HG03060 (cell line): ENCODE data around the gene B3GNT4.
"Not testable (repeated sequence)": the region's sequence is repeated elsewhere in the genome, so short reads cannot be mapped to it uniquely, and the experiment has no call there.

Experiments used
- ATAC-seq: cut with Tn5 transposase; IDR thresholded peaks from one replicate; pipeline ENCODE4 v1.9.1; 2021; ENCODE audit warnings: low read depth, moderate number of reproducible peaks; ENCODE audit not compliant: unreplicated experiment

B3GNT4 gene

DNA sequence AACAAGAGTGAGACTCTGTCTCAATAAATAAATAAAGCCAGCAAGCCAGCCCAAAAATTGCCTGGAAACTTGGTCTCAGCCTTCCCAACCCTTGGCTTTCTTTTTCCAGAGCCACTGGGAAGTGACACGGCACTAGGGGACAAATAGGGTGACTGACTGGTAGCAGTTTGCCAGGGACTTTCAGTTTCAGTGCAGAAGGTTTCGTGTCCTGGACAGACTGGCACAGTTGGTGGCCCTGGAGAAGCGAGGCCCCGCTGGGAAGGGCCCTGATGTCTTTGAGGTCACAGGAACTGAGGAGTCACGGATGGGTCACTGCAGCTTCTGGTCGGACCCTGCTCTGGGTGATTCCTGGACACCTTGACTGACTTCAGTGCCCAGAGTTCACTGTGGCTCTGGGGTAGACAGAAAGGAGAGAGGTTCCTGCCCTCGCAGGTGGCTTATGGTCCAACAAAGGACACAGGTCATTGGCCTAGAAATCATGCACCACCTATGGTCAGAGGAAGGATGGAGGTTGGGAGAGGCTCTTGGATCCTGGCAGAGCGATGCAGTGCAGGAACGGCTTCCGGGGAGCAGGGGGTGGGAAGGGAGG, 17.9 kb upstream of the B3GNT4 start:
- no peak for ATAC-seq

- no peak for ATAC-seq
Observed at GRCh38 chr12:122187466-122187865, 16.0 kb upstream of the B3GNT4 start.

GRCh38 chr12:122189626-122190475, 13.7 kb upstream of the B3GNT4 start:
- no peak for ATAC-seq

GRCh38 chr12:122190842-122191668, 12.5 kb upstream of the B3GNT4 start:
- ATAC-seq = no peak

DNA sequence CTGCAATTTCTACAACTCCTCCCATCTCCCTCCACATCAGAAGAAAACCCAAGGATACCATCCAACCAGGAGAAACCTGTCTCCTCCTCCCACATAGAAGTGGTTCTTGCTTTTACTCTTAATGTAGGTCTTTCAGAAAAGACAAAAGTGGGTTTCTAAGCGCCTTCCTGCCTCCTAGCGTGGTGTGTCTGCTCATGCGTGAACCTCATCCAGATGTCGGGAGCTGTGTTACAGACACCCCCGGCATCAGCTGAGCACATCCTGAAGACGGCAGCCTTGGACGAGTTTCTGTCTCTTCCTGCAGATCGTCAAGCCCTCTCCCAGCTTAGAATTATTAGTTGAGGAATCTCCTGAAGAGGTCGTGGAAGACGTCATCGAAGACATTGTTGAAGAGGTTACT, 11.1 kb upstream of the B3GNT4 start:
- ATAC-seq = no peak

DNA sequence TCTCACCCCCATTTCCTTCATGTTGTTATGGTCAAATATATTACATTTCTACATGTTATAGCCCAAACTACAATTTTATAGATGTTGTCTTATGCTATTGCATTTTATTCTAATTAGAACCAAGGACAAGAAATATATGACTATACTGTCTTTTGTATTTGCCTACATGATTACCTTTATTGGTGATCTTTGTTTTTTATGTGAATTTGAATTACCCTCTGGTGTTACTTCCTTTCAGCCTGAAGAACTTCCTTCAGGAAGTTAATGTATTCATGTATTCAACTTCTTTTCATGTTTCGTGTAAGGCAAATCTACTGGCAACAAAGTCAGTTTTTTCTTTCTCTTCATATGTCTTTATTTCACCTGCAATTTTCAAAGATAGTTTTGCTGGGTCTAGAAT, 8.7 kb upstream of the B3GNT4 start:
- no peak for ATAC-seq

DNA sequence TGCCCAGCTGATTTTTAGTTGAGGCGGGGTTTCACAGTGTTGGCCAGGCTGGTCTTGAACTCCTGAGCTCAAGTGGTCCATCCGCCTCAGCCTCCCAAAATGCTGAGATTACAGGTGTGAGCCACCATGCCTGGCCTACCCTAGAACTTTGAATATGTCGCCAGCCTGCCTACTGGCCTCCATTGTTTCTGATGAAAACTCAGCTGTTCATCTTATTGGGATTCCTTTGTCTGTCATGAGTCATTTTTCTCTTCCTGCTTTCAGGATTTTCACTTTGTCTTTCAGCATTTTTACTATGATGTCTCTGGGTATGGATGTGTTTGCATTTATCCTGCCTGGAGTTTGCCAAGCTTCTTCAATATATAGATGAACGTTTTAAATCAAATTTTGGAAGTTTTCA, 8.1 kb upstream of the B3GNT4 start:
- no peak for ATAC-seq

DNA sequence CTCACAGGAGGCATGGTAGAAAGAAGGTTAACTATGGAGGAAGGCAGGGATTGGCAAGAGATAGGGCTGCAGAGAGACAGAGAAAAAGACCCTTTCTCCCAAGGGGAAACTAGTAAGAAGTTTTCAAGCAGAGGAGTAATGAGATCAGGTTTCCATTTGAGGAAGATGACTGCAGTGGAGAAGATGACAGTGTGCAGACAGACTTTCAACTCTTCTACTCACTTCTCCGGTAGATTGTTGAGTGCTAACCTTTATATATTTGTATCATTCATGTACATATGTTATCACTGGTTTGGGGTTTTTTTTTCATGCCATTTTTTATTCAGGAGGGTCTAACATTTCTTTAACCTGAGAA, 5.9 kb upstream of the B3GNT4 start:
- no peak for ATAC-seq

DNA sequence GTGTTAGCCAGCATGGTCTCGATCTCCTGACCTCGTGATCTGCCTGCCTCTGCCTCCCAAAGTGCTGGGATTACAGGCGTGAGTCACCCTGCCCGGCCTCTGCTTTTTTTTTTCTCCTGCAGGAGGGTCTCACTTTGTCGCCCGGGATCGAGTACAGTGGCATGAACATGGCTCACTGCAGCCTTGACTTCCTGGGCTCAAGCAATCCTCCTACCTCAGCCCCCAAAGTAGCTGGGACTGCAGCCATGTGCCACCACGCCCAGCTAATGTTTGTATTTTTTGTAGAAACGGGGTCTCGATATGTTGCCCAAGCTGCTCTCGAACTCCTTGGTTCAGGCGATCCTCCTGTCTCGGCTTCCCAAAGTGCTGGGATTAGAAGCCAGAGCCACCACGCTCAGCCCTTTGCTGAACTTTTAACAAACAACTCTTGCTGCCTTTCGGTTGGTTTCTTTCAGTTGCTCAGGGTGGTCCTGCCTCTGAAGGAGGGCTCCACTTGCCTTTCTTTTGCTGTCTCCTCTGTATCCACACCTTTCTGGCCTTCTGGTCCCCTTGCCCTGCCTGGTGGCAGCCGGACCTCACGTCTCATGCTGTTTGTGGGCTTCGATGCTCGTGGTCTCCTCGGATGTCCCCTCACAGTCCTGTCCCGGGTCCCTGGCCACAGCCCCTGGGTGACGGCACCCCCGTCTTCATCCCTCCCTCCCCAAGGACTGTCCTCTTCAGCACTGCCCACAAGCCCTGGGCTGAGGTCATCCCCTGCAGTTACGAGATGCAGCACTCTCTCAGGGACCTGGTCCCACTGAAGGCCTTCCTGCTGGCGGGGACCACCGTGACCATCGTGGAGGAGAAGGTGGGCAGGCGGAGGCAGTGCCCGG, 3.8 kb upstream of the B3GNT4 start:
- ATAC-seq = no peak

DNA sequence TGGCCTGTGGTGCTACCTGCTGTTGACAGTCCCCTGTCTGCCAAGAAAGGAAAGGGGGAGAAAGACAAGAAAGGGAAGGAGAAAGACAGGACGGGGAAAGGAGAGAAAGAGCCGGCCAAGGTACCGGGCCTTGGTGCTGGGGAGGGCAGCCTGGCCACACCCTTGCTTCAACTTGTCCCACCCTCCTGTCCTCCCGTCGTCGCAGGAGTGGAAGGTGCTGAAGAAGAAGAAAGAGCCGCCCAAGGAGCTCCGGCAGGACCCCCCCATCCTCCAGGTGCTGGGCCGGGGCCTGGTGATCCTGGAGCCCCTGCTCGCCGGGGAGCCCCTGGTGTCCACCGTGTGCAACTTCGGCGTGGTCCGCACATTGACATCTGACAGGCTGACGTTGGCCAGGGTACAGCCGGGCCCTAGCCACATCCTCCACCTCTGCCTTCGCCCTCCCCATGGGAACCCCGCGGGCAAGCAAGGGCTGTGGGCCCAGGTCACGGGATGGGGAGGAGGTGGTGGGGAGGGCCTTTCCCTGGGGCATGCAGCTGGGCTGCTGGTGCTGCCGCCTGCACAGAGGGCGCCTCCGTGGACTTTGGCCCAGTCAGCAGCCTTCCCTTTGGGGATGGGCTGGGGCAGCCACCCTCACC, 2.9 kb upstream of the B3GNT4 start:
- ATAC-seq = no peak

DNA sequence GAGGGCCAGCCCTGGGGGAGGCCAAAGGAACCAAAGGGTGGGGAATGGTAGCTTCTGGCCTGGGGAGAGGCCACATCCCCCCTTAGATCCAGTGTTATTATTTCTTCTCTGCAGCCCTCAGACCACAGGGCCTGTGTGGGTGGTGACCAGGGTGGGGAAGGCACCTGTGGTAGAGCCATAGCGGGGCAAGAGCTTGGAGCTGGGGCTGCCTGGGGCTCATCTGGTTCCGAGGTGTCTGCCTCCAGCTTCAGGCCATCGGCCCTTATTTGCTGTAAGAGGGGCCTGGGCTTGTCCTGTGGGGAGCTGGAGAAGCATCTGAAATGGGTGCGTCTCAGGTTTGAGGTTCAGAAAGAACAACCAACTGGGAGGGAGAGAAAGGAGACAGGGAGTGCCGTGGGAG, 2.1 kb upstream of the B3GNT4 start:
- ATAC-seq = no peak

- no peak for ATAC-seq
Observed at GRCh38 chr12:122202017-122202416, 1.5 kb upstream of the B3GNT4 start.

- not testable (repeated sequence) for ATAC-seq
Observed at GRCh38 chr12:122202811-122203210, 698 bp upstream of the B3GNT4 start.

DNA sequence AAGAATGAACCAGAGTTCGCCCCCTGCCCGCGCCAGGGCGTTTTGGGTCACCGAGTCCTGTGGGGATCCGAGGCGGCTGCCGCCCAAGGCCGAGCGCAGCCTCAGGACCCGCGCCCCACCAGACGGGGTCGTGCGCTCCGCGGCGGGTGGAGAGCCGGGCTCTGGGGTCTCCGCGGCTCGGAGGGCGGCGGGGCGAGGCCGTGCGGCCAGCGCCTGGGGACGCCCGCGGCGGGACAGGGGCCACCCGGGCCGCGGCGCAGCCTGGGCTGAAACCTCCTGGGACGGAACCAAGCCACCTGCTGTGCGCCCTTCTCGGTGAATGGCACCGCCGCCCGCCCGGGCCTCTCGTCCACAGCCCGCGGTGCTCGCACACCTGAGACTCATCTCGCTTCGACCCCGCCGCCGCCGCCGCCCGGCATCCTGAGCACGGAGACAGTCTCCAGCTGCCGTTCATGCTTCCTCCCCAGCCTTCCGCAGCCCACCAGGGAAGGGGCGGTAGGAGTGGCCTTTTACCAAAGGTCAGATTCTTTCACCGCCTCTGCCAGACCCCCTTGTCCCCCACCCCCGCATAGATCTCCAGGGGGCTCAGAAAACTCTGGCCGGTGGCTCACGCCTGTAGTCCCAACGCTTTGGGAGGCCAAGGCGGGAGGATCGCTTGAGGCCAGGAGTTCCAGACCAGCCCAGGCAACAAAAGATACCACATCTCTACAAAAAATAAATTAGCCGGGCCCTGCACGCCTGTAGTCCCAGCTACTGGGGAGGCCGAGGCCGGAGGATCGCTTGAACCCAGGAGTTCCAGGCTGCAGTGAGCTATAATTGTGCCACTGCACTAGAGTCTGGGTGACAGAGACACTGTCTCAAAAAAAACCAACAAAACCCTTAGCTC, 901 bp downstream of the B3GNT4 start:
- no peak for ATAC-seq

DNA sequence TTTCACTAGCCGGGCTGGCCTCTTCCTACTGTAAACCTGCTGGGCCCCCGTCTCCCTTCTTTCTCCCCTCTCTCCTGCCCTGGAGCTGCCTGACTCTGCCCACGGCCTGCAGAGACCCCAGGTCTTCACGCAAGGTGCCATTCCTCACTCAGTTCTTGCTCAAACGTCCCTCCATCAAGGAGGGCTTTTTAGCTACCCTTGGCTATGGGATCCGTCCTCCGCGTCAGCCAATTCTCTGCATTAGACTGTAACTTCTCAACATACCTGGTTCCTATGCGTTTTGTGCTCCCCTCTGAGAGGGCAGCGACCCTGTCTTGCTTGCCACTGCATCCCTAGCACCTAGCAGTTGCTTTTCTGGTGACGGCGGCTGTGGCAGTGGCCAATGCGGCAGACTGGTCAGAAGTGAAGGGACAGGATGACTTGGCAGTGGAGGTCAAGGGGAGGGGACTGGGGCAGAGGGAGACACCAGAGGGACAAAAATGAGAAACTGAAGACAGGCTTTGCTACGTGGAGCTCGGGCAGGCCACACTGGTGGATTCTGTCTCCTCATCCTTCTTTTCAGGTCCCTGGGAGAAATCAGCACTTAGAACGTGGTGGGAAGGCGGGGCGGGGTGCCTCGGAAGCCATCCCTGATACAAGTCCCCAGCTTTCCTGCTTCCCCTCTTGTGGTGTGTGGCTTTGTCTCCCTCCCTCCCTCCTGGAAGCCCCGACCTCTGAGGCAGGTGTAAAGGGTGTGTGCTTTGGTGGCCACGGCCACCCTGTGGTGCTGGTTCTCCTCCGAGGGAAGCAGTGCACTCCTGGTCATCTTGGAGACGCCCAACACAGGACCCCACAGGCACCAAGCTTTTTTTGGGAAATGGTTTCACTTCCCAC, 1.8 kb downstream of the B3GNT4 start:
- ATAC-seq = no peak

- no peak for ATAC-seq
Observed at GRCh38 chr12:122206111-122206881, 2.8 kb downstream of the B3GNT4 start.

DNA sequence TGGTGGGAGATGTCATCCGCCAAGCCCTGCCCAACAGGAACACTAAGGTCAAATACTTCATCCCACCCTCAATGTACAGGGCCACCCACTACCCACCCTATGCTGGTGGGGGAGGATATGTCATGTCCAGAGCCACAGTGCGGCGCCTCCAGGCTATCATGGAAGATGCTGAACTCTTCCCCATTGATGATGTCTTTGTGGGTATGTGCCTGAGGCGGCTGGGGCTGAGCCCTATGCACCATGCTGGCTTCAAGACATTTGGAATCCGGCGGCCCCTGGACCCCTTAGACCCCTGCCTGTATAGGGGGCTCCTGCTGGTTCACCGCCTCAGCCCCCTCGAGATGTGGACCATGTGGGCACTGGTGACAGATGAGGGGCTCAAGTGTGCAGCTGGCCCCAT, 3.5 kb downstream of the B3GNT4 start:
- no peak for ATAC-seq
